Lower leg skin (tissue), 3 donors: ENCODE measurements around the gene TAGLN3.

Experiments used
- CTCF ChIP-seq, 3 donors: fragments of 450-650 bp; IDR thresholded peaks; one replicate each; pipeline ENCODE4 v1.5.1; 2016; ENCODE audit warnings: antibody characterized with exemption in 3 of 3, mild to moderate bottlenecking in 3 of 3, moderate library complexity in 2 of 3
- POLR2A ChIP-seq, 2 donors: fragments of 450-650 bp; IDR thresholded peaks; one replicate each; pipeline ENCODE4 v1.6.1; 2016 to 2017; ENCODE audit warnings: antibody characterized with exemption in 2 of 2, mild to moderate bottlenecking in 1 of 2, moderate library complexity in 1 of 2

DNA sequence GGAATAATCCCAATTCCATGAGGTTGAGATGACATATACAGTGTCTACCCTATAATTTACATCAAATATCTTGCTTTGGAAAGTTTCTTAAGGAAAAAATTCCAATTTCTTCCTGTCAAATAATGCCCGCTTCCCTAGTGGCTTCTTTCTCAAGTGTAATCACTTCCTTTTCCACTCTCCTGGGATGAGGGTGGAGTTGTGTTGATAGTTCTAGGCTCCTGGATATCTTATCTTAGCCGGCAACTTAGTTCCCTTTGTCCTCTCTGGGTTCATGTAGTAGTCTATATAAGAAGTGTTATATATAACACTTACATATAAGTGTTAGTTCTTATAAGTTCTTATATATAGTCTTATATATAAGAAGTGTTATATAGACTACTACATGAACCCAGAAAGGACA, 10.9 kb downstream of the TAGLN3 start:
- TF ChIP-seq CTCF (IDR thresholded peaks at IDR 0.05) (no peak), POLR2A (IDR thresholded peaks at IDR 0.05) (no peak)
